Stimulated activated CD4-positive, alpha-beta T cell treated with anti-CD3 and anti-CD28 coated beads, Interleukin-1b, Interleukin-23, amount 100 ng/mL, for 4 hours (primary cell): ENCODE measurements around the gene SCARF2.
"Not testable (repeated sequence)": the region's sequence is repeated elsewhere in the genome, so short reads cannot be mapped to it uniquely, and the experiment has no call there.

Source experiments
- DNase-seq, 2 donors: peaks; one replicate each; pipeline ENCODE4 v3.0.0-alpha.2; 2020; ENCODE audit warnings: low read depth in 2 of 2

The SCARF2 gene

DNA sequence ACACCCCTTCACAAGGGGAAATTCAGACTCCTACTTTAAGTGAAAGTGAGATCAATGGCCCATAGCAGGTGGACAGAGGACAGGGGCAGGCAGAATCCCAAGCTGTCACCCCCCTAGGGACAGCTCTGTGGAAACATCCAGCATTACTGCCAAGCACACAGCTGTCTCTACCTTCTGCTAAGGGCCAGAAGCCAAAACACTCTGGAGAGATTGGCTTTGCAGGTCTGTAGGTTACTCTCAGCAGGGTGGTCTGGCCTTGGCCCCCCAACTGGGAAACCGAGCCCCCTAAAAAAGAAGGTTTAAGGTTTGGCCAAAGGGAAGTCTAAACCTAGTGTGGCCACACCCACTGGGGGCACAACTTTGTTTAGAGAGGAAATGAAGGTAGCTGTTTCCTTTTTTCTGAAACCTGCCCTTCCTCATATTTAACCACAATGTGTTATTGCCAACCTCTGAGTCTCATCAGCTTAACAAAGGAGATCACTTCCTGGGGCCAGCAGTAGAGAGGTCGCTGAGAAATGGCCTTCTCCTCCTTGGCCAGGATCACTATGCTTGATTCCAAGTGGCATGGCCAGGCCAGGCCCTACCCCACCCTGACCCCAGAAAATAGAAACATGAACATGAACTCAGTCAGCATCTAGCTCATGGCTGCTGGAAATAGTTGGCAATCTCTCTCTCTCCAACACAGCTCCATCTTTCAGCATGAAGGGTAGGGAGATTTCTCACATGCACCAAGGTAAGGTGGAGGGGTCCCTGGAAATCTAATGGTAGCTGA lies 25.9 kb upstream of the SCARF2 start:
- no peak for DNase-seq

DNA sequence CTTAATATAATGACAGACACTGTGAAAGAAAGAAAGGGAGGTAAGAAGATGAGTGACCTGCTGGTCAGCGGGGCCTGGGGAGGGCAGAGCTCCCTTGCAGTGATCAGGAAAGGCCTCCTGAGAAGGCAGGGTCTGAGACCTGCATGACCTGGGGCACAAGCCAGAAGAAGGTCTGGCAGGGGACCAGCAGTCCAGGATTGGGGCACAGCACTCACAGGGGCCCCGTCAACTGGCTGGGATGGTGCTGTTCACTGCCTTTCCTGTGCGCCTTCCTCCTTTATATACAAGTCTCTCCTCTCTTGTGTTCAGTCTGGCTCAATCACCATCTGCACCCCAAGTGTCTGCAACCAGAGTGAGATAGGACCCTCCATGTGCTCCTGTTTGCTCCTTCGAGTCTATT lies 22.2 kb upstream of the SCARF2 start:
- no peak for DNase-seq

DNA sequence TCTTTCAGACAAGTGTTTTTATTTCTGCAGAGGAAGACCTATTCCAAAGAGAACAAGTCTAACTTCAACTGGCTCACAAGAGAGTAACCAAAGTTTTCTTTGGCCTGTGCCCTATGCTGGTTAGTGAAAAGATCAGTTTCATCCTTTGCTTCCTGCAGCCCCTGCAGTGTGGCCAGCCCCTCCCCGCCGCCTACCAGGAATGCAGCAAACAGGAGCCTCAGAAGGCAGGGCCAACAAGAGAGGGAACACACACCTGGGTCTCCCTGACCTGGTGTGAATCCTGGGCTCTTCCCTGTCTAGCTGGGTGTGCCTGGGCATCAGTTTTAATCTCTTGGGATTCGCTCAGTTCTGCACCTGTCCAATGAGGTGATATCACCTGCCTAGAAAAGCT lies 21.5 kb upstream of the SCARF2 start:
- DNase-seq, result no peak

DNA sequence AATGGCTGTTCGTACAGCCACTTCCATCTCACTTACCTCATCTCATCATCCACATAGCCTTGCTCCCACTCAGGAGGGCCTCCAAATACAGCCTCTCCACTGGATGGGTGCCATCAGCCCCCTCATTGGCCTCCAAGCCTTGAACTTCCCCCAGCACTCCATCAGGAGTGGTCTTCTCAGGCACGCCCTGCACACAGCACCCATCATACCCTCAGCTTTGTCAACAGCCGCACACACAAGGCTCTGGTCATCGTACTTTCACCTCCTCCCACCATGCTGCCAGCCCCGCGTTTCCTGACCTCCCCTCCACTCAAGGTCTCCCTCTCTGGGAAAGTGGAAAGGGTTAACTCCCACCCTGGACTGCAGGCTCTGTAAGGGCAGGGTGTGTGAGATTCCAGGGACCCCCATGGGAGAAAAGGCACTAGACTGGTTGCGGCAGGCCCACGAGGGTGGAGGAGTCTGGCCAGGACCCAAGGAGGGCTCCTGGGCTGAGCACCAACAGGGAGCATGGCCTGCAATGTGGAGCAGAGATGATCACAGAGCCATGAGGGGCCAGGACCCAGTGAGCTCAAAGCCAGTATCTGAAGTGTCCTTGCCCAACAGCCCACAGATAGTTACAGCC lies 21.0 kb upstream of the SCARF2 start:
- no peak for DNase-seq

DNA sequence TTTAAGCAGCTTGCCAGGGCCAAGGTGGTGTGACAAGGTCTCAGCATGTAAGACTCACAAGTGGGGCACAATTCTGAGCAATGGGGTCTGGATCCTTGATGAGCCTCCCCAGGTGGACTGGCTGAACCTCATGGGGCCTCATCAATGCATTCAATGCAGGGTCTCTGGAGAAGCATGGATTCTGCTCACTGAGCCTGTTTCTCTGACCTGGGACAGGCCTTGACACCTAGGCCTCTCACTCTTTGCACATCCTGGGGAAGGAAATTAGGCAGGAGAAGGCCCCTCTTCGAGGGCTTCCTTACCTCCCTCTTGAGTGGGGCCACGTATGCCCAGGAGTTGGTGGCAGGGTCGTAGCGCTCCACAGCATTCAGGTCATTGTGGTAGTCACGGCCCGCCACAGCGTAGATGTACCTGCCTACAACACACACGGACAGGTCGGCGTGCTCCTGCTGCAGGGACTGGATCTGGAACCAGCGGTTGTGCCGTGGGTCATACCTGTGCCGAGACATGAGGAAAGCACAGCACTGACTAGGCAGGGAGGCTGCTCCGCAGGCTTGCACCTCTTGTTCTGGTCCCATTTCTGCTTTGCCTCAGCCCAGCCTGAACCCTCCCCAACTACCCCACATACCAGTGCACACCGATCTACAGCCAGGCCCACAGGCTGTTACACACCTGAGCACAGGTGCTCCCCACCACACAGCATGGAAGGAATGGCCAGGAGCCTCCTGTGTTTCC lies 20.0 kb upstream of the SCARF2 start:
- DNase-seq, result no peak

DNA sequence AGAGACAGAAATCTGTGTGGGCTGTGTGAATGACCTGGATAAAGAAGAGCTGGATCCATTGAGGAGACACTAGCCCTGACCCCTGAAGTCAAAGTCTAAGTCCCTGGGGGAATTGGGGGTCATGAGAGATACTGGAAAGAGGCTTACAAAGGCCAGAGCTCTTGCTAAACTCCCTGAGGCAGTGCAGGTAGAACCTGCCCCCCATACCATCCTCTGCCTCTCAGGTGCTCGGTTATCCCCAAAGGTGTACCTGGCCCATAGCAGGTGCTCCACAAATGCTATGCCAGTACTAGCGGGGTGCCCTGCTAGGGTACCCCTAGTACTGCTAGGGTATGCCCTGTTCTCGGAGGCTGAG lies 19.1 kb upstream of the SCARF2 start:
- DNase-seq, result no peak

DNA sequence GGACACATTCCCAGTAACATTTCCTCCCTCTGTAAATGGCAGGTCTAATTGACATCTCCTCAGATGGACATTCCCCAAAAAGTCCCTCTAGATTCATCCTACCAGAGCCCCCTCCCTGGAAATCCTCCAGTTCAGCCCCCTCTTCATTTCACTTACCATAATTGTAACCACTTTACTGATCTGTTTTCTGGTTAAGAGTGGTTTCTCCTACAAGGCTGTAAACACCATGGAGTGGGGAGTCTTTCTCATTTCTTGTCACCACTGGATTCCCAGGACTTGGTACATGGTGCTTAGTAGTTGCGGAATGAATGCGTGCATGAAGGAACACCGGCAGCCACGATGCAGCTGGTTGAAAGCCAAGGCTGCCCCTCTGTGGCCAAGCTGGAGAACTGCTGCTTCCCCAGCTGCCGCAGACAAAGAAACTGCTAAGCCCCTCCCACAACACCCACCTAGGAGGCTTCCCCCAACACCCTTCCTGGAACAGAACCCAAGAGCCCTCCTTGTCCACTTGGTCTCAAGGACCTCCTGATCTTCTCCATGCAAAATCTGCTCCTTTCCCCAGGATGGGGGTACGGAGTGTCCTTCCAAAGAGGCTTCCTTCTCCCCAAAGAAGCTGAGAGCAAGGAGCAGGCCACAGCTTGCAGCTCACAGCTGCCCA lies 18.6 kb upstream of the SCARF2 start:
- DNase-seq, result peak; percentile 59 to 61

DNA sequence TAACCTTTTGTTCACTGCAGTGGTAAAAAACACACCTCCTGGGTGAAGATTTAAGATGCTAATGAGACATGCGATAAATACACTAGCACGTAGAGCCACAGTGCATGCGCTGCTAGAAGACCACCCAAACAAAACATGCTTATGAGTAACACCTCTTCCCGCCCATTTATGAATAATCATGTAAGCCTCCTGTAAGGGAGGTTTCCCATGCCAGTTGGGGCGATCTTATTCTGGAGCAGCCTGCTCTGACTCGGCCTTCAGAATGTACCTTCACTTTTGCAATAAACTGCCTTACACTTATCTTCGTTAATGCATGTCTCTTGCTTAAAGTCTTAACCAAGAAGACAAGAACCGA lies 18.1 kb upstream of the SCARF2 start:
- no peak for DNase-seq

DNA sequence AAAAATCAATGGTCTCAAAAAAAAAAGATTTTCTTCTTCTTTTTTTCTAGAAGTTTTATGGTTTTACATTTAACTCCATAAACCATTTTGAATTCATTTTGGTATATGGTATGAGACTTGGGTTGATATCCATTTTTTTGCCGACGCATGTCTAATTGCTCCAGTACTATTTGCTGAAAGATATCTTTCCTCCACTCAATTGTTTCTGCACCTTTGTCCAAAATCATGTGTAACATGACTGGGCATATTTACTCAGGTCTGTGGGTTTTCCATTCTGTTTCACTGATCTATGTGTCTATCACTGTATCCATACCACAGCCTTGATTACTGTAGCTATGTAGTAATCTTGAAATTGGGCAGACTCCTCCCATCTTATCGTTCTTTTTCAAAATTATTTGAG lies 15.6 kb upstream of the SCARF2 start:
- no peak for DNase-seq

DNA sequence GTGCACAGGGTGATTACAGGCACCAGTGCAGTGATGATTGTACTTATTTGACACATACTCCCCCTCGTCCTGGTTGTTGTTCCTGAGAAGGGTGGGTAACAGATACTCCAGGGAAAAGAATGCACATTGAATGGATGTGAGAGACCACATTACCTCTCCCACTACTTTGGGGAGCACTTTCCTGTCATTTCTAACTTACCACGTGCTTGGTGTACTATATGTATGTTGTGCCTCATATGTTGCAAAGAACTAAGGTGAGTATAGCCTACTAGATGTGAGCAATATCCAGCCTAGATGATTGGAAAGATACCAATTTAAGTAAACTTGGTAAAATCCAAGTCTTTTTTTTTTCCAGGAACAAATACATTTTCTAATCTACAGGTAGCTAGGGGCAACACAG lies 14.3 kb upstream of the SCARF2 start:
- DNase-seq, result no peak

DNA sequence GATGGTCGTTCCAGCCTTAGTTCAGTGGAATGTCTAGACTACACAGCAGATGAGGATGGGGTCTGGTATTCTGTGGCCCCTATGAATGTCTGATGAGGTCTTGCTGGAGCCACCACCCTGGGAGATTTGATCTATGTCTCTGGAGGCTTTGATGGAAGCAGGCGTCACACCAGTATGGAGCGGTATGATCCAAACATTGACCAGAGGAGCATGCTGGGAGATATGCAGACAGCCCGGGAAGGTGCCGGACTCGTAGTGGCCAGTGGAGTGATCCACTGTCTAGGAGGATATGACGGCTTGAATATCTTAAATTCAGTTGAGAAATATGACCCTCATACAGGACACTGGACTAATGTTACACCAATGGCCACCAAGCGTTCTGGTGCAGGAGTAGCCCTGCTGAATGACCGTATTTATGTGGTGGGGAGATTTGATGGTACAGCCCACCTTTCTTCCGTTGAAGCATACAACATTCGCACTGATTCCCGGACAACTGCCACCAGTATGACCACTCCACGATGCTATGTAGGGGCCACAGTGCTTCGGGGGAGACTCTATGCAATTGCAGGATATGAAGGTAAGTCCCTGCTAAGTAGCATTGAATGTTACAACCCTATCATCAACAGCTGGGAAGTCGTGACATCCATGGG lies 13.6 kb upstream of the SCARF2 start:
- DNase-seq, result not testable (repeated sequence)

DNA sequence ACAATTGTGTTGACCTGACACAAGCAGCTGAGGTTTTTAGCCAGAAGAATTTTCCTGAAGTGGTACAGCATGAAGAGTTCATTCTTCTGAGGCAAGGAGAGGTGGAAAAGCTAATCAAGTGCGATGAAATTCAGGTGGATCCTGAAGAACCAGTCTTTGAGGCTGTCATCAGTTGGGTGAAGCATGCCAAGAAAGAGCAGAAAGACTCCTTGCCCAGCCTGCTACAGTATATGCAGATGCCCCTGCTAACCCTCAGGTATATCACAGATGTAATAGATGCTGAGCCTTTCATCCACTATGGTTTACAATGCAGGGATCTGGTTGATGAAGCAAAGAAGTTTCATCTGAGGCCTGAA lies 12.9 kb upstream of the SCARF2 start:
- no peak for DNase-seq

DNA sequence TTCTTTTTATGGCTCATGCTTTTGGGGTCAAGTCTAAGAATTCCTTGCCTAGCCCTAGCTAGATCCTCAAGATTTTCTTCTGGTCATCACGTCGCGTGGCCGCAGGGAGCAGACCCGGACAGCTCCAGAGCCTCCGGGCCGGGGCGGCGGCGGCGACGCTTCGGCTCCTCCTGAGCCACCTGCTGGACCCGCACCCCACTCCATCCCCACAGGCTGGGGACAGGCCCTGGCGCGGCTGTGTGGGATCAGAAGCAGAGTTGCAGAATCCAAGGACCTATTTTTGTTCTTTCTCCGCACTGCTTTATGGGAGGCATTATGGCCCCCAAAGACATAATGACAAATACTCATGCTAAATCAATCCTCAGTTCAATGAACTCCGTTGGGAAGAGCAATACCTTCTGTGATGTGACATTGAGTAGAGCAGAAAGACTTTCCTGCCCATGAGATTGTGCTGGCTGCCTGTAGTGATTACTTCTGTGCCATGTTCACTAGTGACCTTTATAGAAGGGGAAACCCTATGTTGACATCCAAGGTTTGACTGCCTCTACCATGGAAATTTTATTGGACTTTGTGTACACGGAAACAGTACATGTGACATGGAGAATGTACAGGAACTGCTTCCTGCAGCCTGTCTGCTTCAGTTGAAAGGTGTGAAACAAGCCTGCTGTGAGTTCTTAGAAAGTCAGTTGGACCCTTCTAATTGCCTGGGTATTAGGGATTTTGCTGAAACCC lies 12.4 kb upstream of the SCARF2 start:
- DNase-seq, result no peak

DNA sequence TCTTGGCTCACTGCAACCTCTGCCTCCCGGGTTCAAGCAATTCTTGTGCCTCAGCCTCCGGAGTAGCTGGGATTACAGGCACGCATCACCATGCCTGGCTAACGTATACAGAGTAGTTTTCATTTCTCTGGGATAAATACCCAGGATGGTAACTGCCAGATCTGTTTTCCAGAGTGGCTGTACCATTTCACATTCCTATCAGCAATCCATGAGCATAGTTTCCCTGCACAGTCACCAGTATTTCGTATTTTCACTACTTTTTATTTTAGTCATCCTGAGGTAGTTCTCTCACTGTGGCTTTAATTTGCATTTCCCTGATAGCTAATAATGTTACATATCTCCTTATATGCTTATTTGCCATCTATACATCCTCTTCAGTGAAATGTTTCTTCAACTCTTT lies 11.0 kb upstream of the SCARF2 start:
- no peak for DNase-seq

DNA sequence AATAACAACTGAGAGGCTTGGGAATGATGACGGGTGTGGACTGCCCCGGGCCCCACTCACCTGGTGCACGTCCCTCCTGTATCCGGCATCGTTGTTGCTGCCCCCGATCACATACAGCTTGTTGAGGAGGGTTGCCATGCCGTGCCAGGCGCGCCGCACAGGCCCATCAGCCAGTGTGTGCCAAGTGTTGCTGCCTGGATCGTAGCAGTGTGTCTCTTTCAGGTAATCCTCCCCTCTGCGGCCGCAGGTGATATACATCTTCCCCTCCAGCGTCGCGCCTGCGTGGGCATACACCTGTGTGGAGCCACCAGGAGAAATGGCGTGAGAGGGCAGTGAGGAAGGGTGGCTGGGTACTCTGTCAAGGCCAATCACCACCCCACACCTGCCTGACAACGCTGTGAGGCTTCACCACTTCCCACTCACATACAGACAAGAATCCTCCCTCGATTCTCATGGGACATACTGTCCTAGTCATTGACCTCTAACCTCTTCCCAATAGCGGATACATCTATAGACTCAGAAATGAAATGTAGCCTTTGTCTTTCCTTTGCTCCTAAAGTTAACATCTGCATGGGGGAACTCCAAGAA lies 8.9 kb upstream of the SCARF2 start:
- no peak for DNase-seq

DNA sequence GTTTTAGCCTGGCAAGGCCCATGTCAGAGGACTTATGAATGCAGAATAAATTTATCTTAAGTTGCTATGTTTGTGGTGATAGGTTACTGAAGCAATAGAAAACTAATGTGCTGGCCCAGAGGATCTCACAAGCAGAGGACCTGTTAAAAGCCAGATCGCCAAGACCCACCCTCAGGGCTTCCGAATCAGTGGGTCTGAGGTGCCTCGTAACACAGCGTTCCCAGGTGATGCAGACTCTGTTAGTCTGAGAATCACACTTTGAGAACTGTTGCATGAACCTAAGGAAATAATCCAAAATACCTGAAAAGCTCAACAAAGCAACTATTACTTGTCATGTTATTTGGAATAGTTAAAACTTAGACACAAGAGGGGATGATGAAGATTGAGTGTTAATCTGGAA lies 6.7 kb upstream of the SCARF2 start:
- no peak for DNase-seq

DNA sequence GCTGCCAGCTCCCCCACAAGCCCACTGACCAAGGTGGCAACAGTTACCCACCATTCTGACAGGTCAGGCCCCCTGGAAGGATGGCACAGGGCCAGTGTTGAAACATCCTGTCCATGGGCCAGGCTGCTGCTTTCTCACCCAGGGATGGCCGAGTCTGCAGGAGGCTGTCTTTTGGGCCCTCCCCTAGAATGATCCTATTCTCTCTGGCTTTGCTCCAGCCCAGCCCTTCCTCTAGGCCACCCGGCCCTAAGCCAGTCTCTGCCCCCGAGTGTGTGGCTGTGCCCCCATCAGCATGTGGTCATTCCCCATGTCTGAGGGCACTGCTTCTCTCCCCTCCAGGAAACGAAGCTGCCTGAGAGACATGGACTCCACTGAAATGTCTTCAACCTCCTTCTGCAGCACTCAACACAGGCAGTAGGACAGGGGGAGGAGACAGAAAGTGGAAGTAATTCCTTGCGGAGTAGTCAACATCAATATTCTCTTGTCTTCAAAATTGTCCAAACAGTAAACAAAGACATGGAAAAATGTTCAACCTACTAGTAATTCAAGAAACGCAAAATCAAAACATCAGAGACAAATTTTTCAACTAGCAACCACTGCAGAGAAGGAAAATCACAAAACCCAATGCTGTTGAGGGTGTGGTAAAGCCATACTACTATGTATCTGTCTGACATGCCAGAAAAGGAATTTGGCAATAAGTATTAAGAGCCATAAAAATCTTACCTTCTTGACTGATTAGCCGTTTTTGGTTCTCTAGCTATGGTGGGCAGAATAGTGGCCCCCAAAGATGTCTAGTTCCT lies 5.1 kb upstream of the SCARF2 start:
- DNase-seq, result no peak

DNA sequence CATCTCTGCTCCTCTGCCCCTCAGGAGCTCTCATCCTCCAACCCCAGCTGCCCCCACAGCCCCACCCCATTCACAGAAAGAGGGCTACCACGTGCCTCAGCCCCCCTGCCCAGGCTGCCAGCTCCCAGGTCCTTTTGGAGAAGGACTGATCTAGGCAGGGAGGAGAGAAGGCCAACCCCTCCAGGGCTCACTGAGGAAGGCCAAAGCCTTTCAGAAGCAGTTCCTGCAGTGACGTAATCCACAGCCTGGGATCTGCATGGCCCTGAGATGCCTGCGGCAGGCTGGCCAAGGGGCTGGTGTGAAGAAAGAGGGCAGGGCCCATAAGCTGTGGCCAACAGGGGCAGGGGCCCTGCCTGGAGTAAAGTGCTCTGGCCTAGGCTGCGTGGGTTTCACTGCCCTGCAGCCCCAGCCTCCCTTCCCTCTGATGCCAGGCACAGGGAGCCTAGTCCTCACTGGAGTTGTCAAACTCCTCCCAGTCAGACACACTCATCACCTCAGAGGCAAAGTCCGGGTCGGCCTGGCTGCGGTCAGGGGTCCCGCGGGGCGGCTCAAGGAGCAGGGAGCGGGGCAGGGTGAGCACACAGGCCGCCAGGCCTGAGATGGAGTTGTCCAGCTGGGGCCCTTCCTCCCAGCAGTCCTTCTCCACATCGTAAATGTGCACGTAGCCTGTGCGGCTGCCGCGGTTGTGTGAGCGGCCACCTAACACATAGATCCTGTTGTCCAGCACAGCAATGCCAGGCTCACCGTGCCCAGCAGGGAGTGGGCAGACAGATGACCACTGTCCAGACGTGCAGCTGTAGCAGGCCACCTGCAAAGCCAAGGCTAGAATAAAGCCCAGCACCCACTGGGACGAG lies 4.2 kb upstream of the SCARF2 start:
- DNase-seq, result no peak
